Erythroblast (primary cell): Measurements from ENCODE around the gene HAGHL.

Source experiments
- GATA1 ChIP-seq: IDR thresholded peaks from 2 replicates; pipeline ENCODE4 v1.6.1; 2011; ENCODE audit warnings: low read depth, mild to moderate bottlenecking, control low read depth, low read length, moderate library complexity
- POLR2A ChIP-seq: IDR thresholded peaks from 2 replicates; pipeline ENCODE4 v1.6.1; 2011; ENCODE audit warnings: mild to moderate bottlenecking, low read length

DNA sequence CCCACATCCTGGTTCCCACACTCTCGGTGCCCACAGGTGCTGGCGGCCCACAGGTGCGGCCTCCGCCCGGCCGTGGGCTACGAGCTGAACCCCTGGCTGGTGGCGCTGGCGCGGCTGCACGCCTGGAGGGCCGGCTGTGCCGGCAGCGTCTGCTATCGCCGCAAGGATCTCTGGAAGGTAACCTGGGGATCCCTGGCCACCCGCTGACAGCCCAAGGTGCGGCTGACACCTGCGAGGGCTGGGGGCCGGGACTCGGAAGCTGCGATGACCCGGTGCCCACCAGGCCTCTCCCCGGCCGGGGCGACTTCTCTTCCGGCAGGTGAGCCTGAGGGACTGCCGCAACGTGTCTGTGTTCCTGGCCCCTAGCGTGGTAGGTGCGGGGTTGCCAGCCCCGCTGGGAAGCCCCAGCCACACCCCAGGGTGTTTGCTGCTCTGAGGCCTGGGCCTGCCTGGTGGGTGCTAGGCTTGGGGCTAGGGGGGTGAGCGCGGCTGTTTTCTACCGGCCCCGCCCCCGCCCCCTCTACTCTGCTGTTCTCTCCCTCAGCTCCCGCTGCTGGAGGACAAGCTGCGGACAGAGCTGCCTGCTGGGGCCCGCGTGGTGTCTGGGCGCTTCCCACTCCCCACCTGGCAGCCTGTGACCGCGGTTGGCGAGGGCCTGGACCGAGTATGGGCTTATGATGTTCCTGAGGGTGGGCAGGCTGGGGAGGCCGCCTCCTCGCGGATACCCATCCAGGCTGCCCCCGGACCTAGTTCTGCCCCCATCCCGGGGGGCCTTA is 5.0 kb upstream of the HAGHL start:
- TF ChIP-seq POLR2A (no peak), GATA1 (no peak)
